RWPE2 (cell line): ENCODE results near the gene EVPL.

ENCODE experiments used
- ATAC-seq: fragments of 200-7000 bp; cut with Tn5 transposase; 3 replicates; pipeline ENCODE4 v1.9.1; 2021; ENCODE audit warnings: low read depth
- DNase-seq: peaks from one replicate; pipeline ENCODE4 v3.0.0-alpha.2; 2020; ENCODE audit warnings: low spot score
- H3K27ac ChIP-seq: fragments of 450-650 bp; 2 replicates; pipeline ENCODE4 v1.5.1; 2017; ENCODE audit warnings: mild to moderate bottlenecking; ENCODE audit not compliant: poor library complexity, severe bottlenecking
- H3K27me3 ChIP-seq: fragments of 250-450 bp; sonication (Bioruptor Pico); 2 replicates; pipeline ENCODE4 v1.5.1; 2021; ENCODE audit warnings: mild to moderate bottlenecking, moderate library complexity; ENCODE audit not compliant: insufficient read depth, poor library complexity, severe bottlenecking
- H3K36me3 ChIP-seq: fragments of 250-450 bp; sonication (Bioruptor Pico); 2 replicates; pipeline ENCODE4 v1.5.1; 2020; ENCODE audit warnings: low read depth, mild to moderate bottlenecking, moderate library complexity
- H3K4me1 ChIP-seq: fragments of 250-450 bp; sonication (Bioruptor Pico); 2 replicates; pipeline ENCODE4 v1.5.1; 2021; ENCODE audit warnings: mild to moderate bottlenecking, moderate library complexity; ENCODE audit not compliant: insufficient read depth, poor library complexity, severe bottlenecking
- H3K4me3 ChIP-seq: fragments of 250-450 bp; sonication (Bioruptor Pico); 2 replicates; pipeline ENCODE4 v1.5.1; 2021; ENCODE audit warnings: mild to moderate bottlenecking, moderate library complexity; ENCODE audit not compliant: severe bottlenecking
- H3K9me3 ChIP-seq: fragments of 250-450 bp; sonication (Bioruptor Pico); 2 replicates; pipeline ENCODE4 v1.5.1; 2021; ENCODE audit warnings: mild to moderate bottlenecking, moderate library complexity; ENCODE audit not compliant: severe bottlenecking
- CTCF ChIP-seq: fragments of 450-650 bp; IDR thresholded peaks from one replicate; pipeline ENCODE4 v1.5.1; 2017; ENCODE audit warnings: mild to moderate bottlenecking, moderate library complexity; ENCODE audit not compliant: poor library complexity, severe bottlenecking

The EVPL gene

GRCh38 chr17:76038050-76038449, 10.9 kb upstream of the EVPL start:
- ATAC-seq: no peak
- no peak for TF ChIP-seq CTCF
- Histone ChIP-seq H3K27ac (no peak overlapping the region), H3K36me3 (peaks cover 46% of the 10 kb centered on the region), H3K27me3 (no peaks in the 10 kb centered on the region), H3K4me1 (no peaks in the 10 kb centered on the region), H3K4me3 (no peak overlapping the region), H3K9me3 (no peaks in the 10 kb centered on the region)
- no peak for DNase-seq

GRCh38 chr17:76036497-76037261, 9.6 kb upstream of the EVPL start:
- Histone ChIP-seq H3K4me3 (no peak overlapping the region), H3K4me1 (no peaks in the 10 kb centered on the region), H3K36me3 (peaks cover 32% of the 10 kb centered on the region), H3K27ac (no peak overlapping the region), H3K27me3 (no peaks in the 10 kb centered on the region), H3K9me3 (no peaks in the 10 kb centered on the region)
- DNase-seq: no peak
- ATAC-seq: no peak; the same call in 2 of the 3 replicates
- no peak for TF ChIP-seq CTCF

GRCh38 chr17:76034428-76035350, 7.6 kb upstream of the EVPL start:
- TF ChIP-seq CTCF: no peak

GRCh38 chr17:76033139-76033538, 6.0 kb upstream of the EVPL start:
- H3K9me3 ChIP-seq: no peaks in the 10 kb centered on the region
- ATAC-seq: no peak
- no peak for DNase-seq

More at GRCh38 chr17:76034428-76035350, 7.6 kb upstream of the EVPL start:
- H3K4me1 ChIP-seq: no peaks in the 10 kb centered on the region
- no peak overlapping the region for H3K27ac ChIP-seq
- no peaks in the 10 kb centered on the region for H3K27me3 ChIP-seq
- peaks cover 14% of the 10 kb centered on the region for H3K36me3 ChIP-seq
- DNase-seq: no peak
- H3K4me3 ChIP-seq: no peak overlapping the region
- ATAC-seq: no peak
- H3K9me3 ChIP-seq: no peaks in the 10 kb centered on the region

More at GRCh38 chr17:76033139-76033538, 6.0 kb upstream of the EVPL start:
- H3K27me3 ChIP-seq: no peaks in the 10 kb centered on the region
- no peaks in the 10 kb centered on the region for H3K36me3 ChIP-seq
- H3K27ac ChIP-seq: no peak overlapping the region
- no peak overlapping the region for H3K4me3 ChIP-seq
- TF ChIP-seq CTCF: no peak
- H3K4me1 ChIP-seq: no peaks in the 10 kb centered on the region
